ENCODE data around the gene GAN.
"Not testable (repeated sequence)": the region's sequence is repeated elsewhere in the genome, so short reads cannot be mapped to it uniquely, and the experiment has no call there.

The GAN gene

DNA sequence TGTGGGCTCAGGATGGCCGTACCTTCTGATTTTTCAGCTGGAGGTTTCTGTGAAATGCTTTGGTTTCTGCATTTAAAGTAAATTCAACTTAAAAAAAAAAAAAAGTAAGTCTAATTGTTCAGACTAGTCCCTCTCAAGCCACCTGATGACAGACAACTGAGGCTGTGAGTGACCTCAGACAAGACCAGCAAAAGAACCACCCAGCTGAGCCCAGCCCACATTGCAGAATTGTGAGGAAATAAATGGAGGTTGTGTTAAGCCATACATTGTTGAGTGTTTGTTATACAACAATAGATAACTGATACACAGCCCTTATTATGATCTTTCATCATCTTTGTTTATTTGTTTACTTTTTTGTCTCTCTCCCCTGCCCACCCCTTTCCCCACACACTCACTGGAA lies 85.1 kb downstream of the GAN start:
- TF ChIP-seq, protein P1, sequence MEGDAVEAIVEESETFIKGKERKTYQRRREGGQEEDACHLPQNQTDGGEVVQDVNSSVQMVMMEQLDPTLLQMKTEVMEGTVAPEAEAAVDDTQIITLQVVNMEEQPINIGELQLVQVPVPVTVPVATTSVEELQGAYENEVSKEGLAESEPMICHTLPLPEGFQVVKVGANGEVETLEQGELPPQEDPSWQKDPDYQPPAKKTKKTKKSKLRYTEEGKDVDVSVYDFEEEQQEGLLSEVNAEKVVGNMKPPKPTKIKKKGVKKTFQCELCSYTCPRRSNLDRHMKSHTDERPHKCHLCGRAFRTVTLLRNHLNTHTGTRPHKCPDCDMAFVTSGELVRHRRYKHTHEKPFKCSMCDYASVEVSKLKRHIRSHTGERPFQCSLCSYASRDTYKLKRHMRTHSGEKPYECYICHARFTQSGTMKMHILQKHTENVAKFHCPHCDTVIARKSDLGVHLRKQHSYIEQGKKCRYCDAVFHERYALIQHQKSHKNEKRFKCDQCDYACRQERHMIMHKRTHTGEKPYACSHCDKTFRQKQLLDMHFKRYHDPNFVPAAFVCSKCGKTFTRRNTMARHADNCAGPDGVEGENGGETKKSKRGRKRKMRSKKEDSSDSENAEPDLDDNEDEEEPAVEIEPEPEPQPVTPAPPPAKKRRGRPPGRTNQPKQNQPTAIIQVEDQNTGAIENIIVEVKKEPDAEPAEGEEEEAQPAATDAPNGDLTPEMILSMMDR (conservative IDR thresholded peaks at IDR 0.05), result no peak
- no peak overlapping the region for H3K27ac ChIP-seq

DNA sequence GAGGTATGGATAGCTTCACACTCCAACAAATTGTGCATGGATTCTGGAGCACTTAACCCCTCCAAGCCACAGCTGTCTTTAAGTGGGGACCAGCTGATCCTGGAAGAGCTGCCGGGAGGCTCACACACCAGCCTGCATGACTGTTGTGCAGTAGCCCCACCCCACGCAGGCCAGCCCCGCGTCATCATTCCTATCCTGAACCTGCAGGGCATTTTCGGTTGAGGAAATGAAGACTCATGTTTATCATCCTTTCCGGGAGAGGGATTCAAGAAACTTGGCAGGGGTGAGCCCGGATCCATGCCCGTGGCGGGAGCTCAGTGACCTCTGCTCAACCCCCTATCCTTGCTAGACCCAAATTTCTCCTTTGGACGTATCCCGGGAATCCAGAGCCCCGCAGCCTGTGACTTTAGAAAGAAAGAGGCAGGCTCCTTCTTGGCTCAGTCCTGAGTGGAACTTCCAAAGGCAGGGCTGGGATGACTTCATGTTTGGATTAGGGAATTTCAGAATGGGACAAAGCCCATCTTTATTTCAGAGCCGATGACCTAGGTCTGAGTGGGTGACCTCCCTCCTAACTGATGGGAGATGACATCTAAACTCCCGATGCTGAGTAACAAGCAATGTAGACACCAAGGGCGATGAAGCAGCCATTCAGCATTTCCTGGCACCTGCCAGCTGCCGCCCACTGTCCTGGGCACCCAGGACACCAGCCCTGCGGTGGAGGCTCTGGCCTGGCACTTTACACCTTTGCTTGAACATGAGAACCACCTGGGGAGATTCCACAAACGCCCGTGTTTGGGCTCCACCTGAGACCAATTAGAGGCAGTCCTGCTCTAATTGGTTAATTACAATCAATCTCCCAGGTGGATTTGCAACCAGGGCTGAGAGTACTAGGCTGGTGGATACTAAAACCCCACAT lies 86.5 kb downstream of the GAN start:
- TF ChIP-seq, protein P1 (conservative IDR thresholded peaks at IDR 0.05), result no peak
- no peak overlapping the region for H3K27ac ChIP-seq

DNA sequence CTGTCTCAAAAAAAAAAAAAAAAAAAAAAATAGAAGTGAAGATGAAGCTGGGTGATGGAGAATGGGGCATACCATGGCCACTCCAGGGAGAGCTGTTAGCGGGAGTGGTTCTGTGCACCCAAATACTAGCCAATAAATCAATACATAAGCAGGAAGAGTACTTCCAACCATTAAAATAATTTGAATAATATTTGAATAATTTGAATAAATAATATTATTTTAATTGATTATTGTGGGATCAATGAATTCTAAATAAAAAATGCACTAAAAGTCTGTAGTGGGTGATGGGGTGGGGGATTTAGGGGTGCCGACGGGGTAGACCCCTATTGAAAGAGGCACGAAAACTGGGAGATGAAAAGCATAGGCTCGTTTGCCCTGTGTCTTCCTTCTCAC lies 88.4 kb downstream of the GAN start:
- TF ChIP-seq, protein P1 (conservative IDR thresholded peaks at IDR 0.05), result no peak
- no peak overlapping the region for H3K27ac ChIP-seq

DNA sequence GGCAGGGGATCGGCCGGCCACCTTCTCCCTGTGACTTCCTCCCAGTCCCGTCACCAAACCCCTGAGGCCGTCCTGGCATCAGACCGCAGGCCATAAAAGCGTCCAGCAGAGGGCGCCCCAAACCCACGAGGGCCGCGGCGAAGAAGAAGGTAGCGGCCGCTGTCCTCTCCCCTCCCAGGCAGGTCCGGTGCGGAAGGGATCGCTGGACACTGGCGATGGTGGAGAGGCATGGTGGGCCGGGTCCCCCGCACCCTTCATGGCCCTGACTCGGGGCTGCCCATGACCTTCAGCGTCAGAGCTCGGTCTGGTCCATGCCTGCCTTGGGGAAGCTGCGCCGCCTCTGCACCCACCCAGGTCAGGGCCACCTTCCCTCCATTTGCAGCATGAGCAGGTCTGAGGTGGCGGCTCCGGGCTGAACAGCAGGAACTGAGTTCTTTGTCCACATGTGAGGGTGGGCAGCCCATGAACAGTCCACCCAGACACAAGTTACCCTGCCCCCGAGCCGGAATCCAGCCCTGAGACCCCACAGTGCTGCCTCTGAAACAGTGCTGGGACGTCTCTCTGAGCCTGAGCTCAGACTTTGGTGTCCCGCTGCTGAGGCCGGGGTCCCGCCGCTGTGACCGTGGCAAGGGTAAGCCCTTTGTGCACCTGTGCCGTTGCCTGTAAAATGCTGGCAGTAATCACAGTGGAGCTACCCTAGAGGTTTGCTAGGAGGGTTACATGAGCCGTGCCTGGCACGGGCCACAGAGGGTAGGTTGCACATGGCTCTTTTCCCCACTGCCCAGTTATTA lies 89.0 kb downstream of the GAN start:
- TF ChIP-seq, protein P1 (conservative IDR thresholded peaks at IDR 0.05), result peak; percentile 87
- no peak overlapping the region; the same call in 1 of the 2 replicates for H3K27ac ChIP-seq

DNA sequence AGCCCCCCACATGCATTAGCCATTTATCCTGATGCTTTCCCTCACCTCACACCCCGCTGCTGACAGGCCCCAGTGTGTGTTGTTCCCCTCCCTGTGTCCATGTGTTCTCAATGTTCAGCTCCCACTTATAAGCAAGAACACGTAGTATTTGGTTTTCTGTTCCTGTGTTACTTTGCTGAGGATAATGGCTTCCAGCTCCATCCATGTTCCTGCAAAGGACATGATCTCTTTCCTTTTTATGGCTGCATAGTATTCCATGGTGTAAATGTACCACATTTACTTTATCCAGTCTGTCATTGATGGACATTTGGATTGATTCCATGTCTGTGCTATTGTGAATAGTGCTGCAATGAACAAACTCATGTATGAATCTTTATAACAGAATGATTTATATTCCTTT lies 90.2 kb downstream of the GAN start:
- H3K27ac ChIP-seq, result not testable (repeated sequence)

DNA sequence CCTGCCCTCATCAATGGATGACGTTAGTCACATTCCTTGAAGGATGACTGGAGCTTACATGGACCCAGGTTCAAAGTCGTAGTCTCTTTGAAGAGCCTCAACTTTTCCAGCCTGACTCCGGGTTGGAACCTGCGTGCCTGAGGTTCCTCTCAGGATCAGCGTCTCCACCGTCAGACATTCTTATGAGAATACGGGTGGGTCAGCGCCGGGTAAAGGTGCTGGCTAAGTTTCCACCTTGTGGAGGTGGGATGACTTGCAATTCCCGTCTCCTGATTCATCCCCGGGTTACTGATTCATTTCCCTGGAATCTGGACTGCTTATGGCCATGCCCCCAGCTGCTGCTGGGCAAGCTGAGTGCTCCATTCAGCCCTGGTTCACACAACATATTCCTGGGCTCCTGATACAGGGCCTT lies 90.9 kb downstream of the GAN start:
- H3K27ac ChIP-seq, result no peak overlapping the region
- TF ChIP-seq, protein P1 (conservative IDR thresholded peaks at IDR 0.05), result no peak

DNA sequence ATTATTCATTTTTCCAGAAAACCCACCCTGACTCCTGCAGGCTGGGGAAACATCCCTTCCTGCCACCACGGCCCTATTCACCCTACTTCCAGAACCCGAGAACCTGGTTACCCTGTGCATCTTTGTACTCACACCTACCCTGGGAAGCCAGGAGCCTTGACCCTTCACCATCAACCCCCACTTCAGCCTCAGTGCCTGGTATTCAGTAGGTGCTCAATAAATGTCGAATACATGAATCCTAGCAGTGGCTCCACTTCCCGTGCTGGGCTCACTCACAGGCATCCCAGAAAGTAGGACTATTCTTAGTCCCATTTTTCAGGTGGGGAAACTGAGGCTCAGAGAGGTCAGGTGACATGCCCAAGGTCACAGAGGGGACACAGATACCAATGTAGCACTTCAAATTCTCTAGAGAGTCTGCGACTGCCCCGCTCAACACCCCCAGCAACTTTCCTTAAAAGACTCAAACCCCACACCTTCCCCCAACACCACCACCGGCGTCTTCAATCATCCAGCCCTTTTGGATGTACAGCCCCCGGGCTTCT lies 93.7 kb downstream of the GAN start:
- TF ChIP-seq, protein P1 (conservative IDR thresholded peaks at IDR 0.05), result no peak
- H3K27ac ChIP-seq, result no peak overlapping the region
